CD14-positive monocyte (primary cell): ENCODE data around the gene FAM187B. TPM values are rescaled to one million over a fixed set of nuclear protein-coding genes. Genes with fewer than 3 reads are reported as not detected.

Source experiments
- DNase-seq, 3 donors: peaks; one replicate each; pipeline ENCODE4 v3.0.0-alpha.2; 2011 to 2022
- H2AFZ ChIP-seq: 2 replicates; pipeline ENCODE4 v1.6.0; 2012; ENCODE audit warnings: mild to moderate bottlenecking, low read depth, low read length, inconsistent platforms; ENCODE audit not compliant: insufficient read depth, poor library complexity, severe bottlenecking
- H3K27ac ChIP-seq, 2 donors: 1 replicate in 1 of 2; 2 replicates in 1 of 2; pipeline ENCODE4 v1.5.1; 2012 to 2013; ENCODE audit warnings: low read length in 2 of 2, control low read depth in 1 of 2, inconsistent platforms in 1 of 2, low read depth in 1 of 2, mild to moderate bottlenecking in 1 of 2
- H3K27me3 ChIP-seq, 2 donors: one replicate each; pipeline versions ENCODE4 v1.6.0 to v1.6.1; 2011 to 2013; ENCODE audit warnings: low read length in 2 of 2; ENCODE audit not compliant: control insufficient read depth in 2 of 2, insufficient read depth in 2 of 2
- H3K36me3 ChIP-seq, 2 donors: replicated peaks in 1 of 2; 1 replicate in 1 of 2; 2 replicates in 1 of 2; pipeline versions ENCODE4 v1.5.1 to v1.6.1; 2012 to 2013; ENCODE audit warnings: low read length in 2 of 2, control low read depth in 1 of 2, inconsistent platforms in 1 of 2, mild to moderate bottlenecking in 1 of 2; ENCODE audit not compliant: insufficient read depth in 2 of 2, control insufficient read depth in 1 of 2
- H3K4me1 ChIP-seq, 2 donors: 1 replicate in 1 of 2; 2 replicates in 1 of 2; pipeline versions ENCODE4 v1.5.1 to v1.6.1; 2012 to 2013; ENCODE audit warnings: low read length in 2 of 2, control low read depth in 1 of 2, inconsistent platforms in 1 of 2, mild to moderate bottlenecking in 1 of 2, moderate library complexity in 1 of 2; ENCODE audit not compliant: insufficient read depth in 2 of 2, control insufficient read depth in 1 of 2
- H3K4me2 ChIP-seq: replicated peaks from 2 replicates; pipeline ENCODE3; 2012; ENCODE audit warnings: low read length, moderate library complexity, mild to moderate bottlenecking; ENCODE audit not compliant: poor library complexity, severe bottlenecking; ENCODE audit errors: extremely low read depth
- H3K4me3 ChIP-seq, 3 experiments: fragments of 200-600 bp in 1 of 3; sonication (generic) in 1 of 3; replicated peaks in 1 of 3; 1 replicate in 2 of 3; 2 replicates in 1 of 3; pipeline ENCODE4 v1.5.1; 2011 to 2013; ENCODE audit warnings: low read length in 3 of 3, mild to moderate bottlenecking in 3 of 3, control low read depth in 2 of 3, low read depth in 2 of 3, inconsistent platforms in 1 of 3, moderate library complexity in 1 of 3
- H3K79me2 ChIP-seq: 2 replicates; pipeline ENCODE4 v1.6.0; 2012; ENCODE audit warnings: mild to moderate bottlenecking, control low read depth, inconsistent platforms, low read length, moderate library complexity; ENCODE audit not compliant: insufficient read depth
- H3K9ac ChIP-seq: 2 replicates; pipeline ENCODE4 v1.6.0; 2017; ENCODE audit warnings: low read length, mild to moderate bottlenecking; ENCODE audit not compliant: insufficient read depth, poor library complexity, severe bottlenecking
- H3K9me3 ChIP-seq, 2 donors: replicated peaks in 1 of 2; 1 replicate in 1 of 2; 2 replicates in 1 of 2; pipeline versions ENCODE4 v1.5.1 to v1.6.1; 2012 to 2013; ENCODE audit warnings: low read length in 2 of 2, control low read depth in 1 of 2; ENCODE audit not compliant: control insufficient read depth in 1 of 2, insufficient read depth in 1 of 2
- H4K20me1 ChIP-seq: 2 replicates; pipeline ENCODE4 v1.6.0; 2012; ENCODE audit warnings: mild to moderate bottlenecking, low read length, control low read depth, moderate library complexity; ENCODE audit not compliant: insufficient read depth
- H3K27ac Mint-ChIP-seq, 7 donors: one replicate each; pipeline ENCODE4 v1.8.0; 2020; ENCODE audit warnings: mild to moderate bottlenecking in 7 of 7, mixed read lengths in 7 of 7, moderate library complexity in 6 of 7, inconsistent platforms in 2 of 7
- H3K27me3 Mint-ChIP-seq, 3 donors: one replicate each; pipeline ENCODE4 v1.8.0; 2021 to 2022; ENCODE audit warnings: low read depth in 3 of 3, mild to moderate bottlenecking in 3 of 3, mixed read lengths in 3 of 3, moderate library complexity in 3 of 3, inconsistent platforms in 1 of 3
- H3K36me3 Mint-ChIP-seq, 2 donors: one replicate each; pipeline ENCODE4 v1.8.0; 2020; ENCODE audit warnings: mixed read lengths in 2 of 2, inconsistent platforms in 1 of 2, mild to moderate bottlenecking in 1 of 2
- H3K4me1 Mint-ChIP-seq: one replicate; pipeline ENCODE4 v1.8.0; 2020; ENCODE audit warnings: mild to moderate bottlenecking, mixed read lengths
- H3K4me3 Mint-ChIP-seq, 2 donors: one replicate each; pipeline ENCODE4 v1.8.0; 2020; ENCODE audit warnings: mild to moderate bottlenecking in 2 of 2, mixed read lengths in 2 of 2, moderate library complexity in 1 of 2
- H3K9me3 Mint-ChIP-seq, 7 donors: one replicate each; pipeline ENCODE4 v1.8.0; 2020 to 2022; ENCODE audit warnings: mixed read lengths in 7 of 7, mild to moderate bottlenecking in 6 of 7, moderate library complexity in 6 of 7, inconsistent platforms in 2 of 7
- CTCF ChIP-seq: fragments of 200-600 bp; IDR thresholded peaks from one replicate; pipeline ENCODE4 v1.8.0; 2022; ENCODE audit warnings: antibody characterized with exemption, mild to moderate bottlenecking
- WGBS: methylation state at CpG from one replicate; pipeline ENCODE4 v1.1.5; 2013; ENCODE audit warnings: missing lambda C conversion rate; ENCODE audit not compliant: insufficient coverage; 5-methylcytosine and 5-hydroxymethylcytosine counted together
- intact Hi-C, 2 donors: fragments of 100-400 bp; cut with micrococcal nuclease; formaldehyde crosslinking; loops; one replicate each; pipeline versions ENCODE4 v1.15.0 to v1.15.1; 2023
- polyA plus RNA-seq, 3 donors: library from polyadenylated mRNA; depleted of rRNA in 1 of 3; unstranded in 2 of 3; stranded (reverse) in 1 of 3; fragments of 300-500 nt in 2 of 3; fragments of >200 nt in 1 of 3; fragmentation: Illumina TruSeq in 2 of 3; gene quantifications; 1 replicate in 2 of 3; 2 replicates in 1 of 3; pipeline ENCODE4 v1.2.3, GENCODE V29; 2012 to 2021

Gene FAM187B
- polyA plus RNA-seq, 3 donors: not detected

GRCh38 chr19:35176181-35176570 lies 52.4 kb downstream of the FAM187B start:
- Mint-ChIP-seq H3K4me3 (peak overlapping the region in 1 of 2 donors; percentile 28), H3K27me3 (peaks cover 0 to 2% (median 0%) of the 10 kb centered on the region in 3 donors), H3K36me3 (peaks cover 0 to 6% of the 10 kb centered on the region in 2 donors), H3K4me1 (peaks cover 53% of the 10 kb centered on the region), H3K9me3 (peaks cover 0 to 4% (median 0%) of the 10 kb centered on the region in 7 donors), H3K27ac (peak overlapping the region in 6 of 7 donors; percentile 18 to 87 (median 79))
- intact Hi-C loops: loop anchor here in 1 of 2 donors (5.0 kb wide), 1 partner anchor 36 kb away; no protein-coding TSS in a partner anchor
- Histone ChIP-seq H3K4me2 (peak overlapping the region; percentile 20), H3K9me3 (no peaks in the 10 kb centered on the region), H3K4me3 (no peak overlapping the region), H3K9ac (no peak overlapping the region), H3K36me3 (no peaks in the 10 kb centered on the region), H3K27ac (peak overlapping the region; percentile 20 to 38), H3K79me2 (no peaks in the 10 kb centered on the region), H2AFZ (peak overlapping the region; percentile 7), H3K4me1 (peaks cover 24 to 30% of the 10 kb centered on the region in 2 donors), H3K27me3 (no peaks in the 10 kb centered on the region), H4K20me1 (no peaks in the 10 kb centered on the region)
- no peak for DNase-seq
- 85% methylated on average over 2 of the region's 3 CpGs for WGBS
- TF ChIP-seq CTCF: no peak

Other genes starting within 250 kb of the FAM187B start
- gene GRAMD1A, start 228.4 kb downstream of the FAM187B start, polyA plus RNA-seq: 10 to 100 TPM in 2 of 3 donors, 1 to 10 TPM in 1; 9.3 to 73.9 (median 15.1) TPM
- under 1 TPM in 2 of 3 donors, not detected in 1; 0.08 to 0.68 TPM for gene SCN1B, start 198.3 kb downstream of the FAM187B start, polyA plus RNA-seq
- gene HPN, start 187.0 kb downstream of the FAM187B start, polyA plus RNA-seq: under 1 TPM in 1 of 3 donors, not detected in 2; 0.05 TPM
- gene FXYD3, start 112.9 kb downstream of the FAM187B start, polyA plus RNA-seq: not detected
- gene LGI4, start 93.7 kb downstream of the FAM187B start, polyA plus RNA-seq: 1 to 10 TPM in 1 of 3 donors, not detected in 2; 1.1 TPM
- gene FXYD1, start 89.9 kb downstream of the FAM187B start, polyA plus RNA-seq: under 1 TPM in 2 of 3 donors, not detected in 1; 0.25 to 0.74 TPM
- under 1 TPM in 1 of 3 donors, not detected in 2; 0.16 TPM for gene FXYD7, start 85.5 kb downstream of the FAM187B start, polyA plus RNA-seq
- gene FXYD5, start 74.0 kb downstream of the FAM187B start, polyA plus RNA-seq: 100 to 1,000 TPM; 204 to 673 (median 312) TPM
- under 1 TPM in 2 of 3 donors, not detected in 1; 0.08 to 0.17 TPM for gene LSR, start 20.3 kb upstream of the FAM187B start, polyA plus RNA-seq
- gene USF2, start 40.2 kb upstream of the FAM187B start, polyA plus RNA-seq: 100 to 1,000 TPM in 1 of 3 donors, 1 to 10 TPM in 2; 2.7 to 248 (median 5.0) TPM
- gene HAMP, start 53.8 kb upstream of the FAM187B start, polyA plus RNA-seq: under 1 TPM in 1 of 3 donors, not detected in 2; 0.25 TPM
- not detected for gene MAG, start 63.4 kb upstream of the FAM187B start, polyA plus RNA-seq
- gene CD22, start 100.4 kb upstream of the FAM187B start, polyA plus RNA-seq: 1 to 10 TPM in 1 of 3 donors, under 1 TPM in 2; 0.24 to 4.8 (median 0.88) TPM
- gene FFAR1, start 119.2 kb upstream of the FAM187B start, polyA plus RNA-seq: under 1 TPM in 1 of 3 donors, not detected in 2; 0.04 TPM
- gene FFAR3, start 129.7 kb upstream of the FAM187B start, polyA plus RNA-seq: 10 to 100 TPM in 1 of 3 donors, 1 to 10 TPM in 2; 1.2 to 17.9 (median 1.2) TPM
- gene GPR42, start 142.3 kb upstream of the FAM187B start, polyA plus RNA-seq: 1 to 10 TPM in 1 of 3 donors, under 1 TPM in 1, not detected in 1; 0.17 to 2.9 TPM
- gene FFAR2, start 219.5 kb upstream of the FAM187B start, polyA plus RNA-seq: 10 to 100 TPM in 2 of 3 donors, 1 to 10 TPM in 1; 5.7 to 38.7 (median 10.8) TPM